ENCODE measurements around the gene DUS2.
"Not testable (repeated sequence)": the region's sequence is repeated elsewhere in the genome, so short reads cannot be mapped to it uniquely, and the experiment has no call there.

The DUS2 gene

GRCh38 chr16:68092275-68092674 is 69.2 kb downstream of the DUS2 start:
- not testable (repeated sequence) for H3K9me3 Mint-ChIP-seq; H3K27me3 Mint-ChIP-seq (ENCODE audit: low read depth); DNase-seq (ENCODE audit: low spot score); H3K27ac Mint-ChIP-seq
- peak overlapping the region; percentile 89 for H3K4me3 Mint-ChIP-seq
- peaks cover 19% of the 10 kb centered on the region for H3K36me3 Mint-ChIP-seq (ENCODE audit: low read depth)
- peaks cover 67% of the 10 kb centered on the region for H3K4me1 Mint-ChIP-seq (ENCODE audit: low read depth)

GRCh38 chr16:68093816-68094613 is 70.9 kb downstream of the DUS2 start:
- H3K27ac Mint-ChIP-seq: peak overlapping the region; percentile 33
- H3K4me1 Mint-ChIP-seq (ENCODE audit: low read depth): peaks cover 67% of the 10 kb centered on the region
- DNase-seq (ENCODE audit: low spot score): no peak
- no peaks in the 10 kb centered on the region for H3K9me3 Mint-ChIP-seq
- H3K36me3 Mint-ChIP-seq (ENCODE audit: low read depth): peaks cover 21% of the 10 kb centered on the region
- no peaks in the 10 kb centered on the region for H3K27me3 Mint-ChIP-seq (ENCODE audit: low read depth)
- peak overlapping the region; percentile 65 for H3K4me3 Mint-ChIP-seq

- Mint-ChIP-seq H3K27me3 (ENCODE audit: low read depth) (no peaks in the 10 kb centered on the region), H3K27ac (no peak overlapping the region), H3K4me3 (peak overlapping the region; percentile 18), H3K4me1 (ENCODE audit: low read depth) (peaks cover 61% of the 10 kb centered on the region), H3K36me3 (ENCODE audit: low read depth) (peaks cover 21% of the 10 kb centered on the region), H3K9me3 (no peaks in the 10 kb centered on the region)
- DNase-seq (ENCODE audit: low spot score): no peak
Measured at GRCh38 chr16:68094614-68094934, 71.5 kb downstream of the DUS2 start.

GRCh38 chr16:68096491-68096890 is 73.4 kb downstream of the DUS2 start:
- Mint-ChIP-seq H3K4me1 (ENCODE audit: low read depth) (peaks cover 50% of the 10 kb centered on the region), H3K36me3 (ENCODE audit: low read depth) (peaks cover 25% of the 10 kb centered on the region), H3K9me3 (no peaks in the 10 kb centered on the region), H3K4me3 (no peak overlapping the region), H3K27ac (no peak overlapping the region), H3K27me3 (ENCODE audit: low read depth) (no peaks in the 10 kb centered on the region)
- DNase-seq (ENCODE audit: low spot score): no peak

GRCh38 chr16:68097088-68097487 is 74.0 kb downstream of the DUS2 start:
- H3K27ac Mint-ChIP-seq: peak overlapping the region; percentile 29
- H3K27me3 Mint-ChIP-seq (ENCODE audit: low read depth): no peaks in the 10 kb centered on the region
- no peak overlapping the region for H3K4me3 Mint-ChIP-seq
- H3K36me3 Mint-ChIP-seq (ENCODE audit: low read depth): peaks cover 26% of the 10 kb centered on the region
- DNase-seq (ENCODE audit: low spot score): no peak
- H3K9me3 Mint-ChIP-seq: no peaks in the 10 kb centered on the region
- peaks cover 49% of the 10 kb centered on the region for H3K4me1 Mint-ChIP-seq (ENCODE audit: low read depth)

GRCh38 chr16:68097895-68098294 is 74.8 kb downstream of the DUS2 start:
- Mint-ChIP-seq H3K27ac (no peak overlapping the region), H3K27me3 (ENCODE audit: low read depth) (no peaks in the 10 kb centered on the region), H3K4me1 (ENCODE audit: low read depth) (peaks cover 52% of the 10 kb centered on the region), H3K9me3 (no peaks in the 10 kb centered on the region), H3K4me3 (no peak overlapping the region), H3K36me3 (ENCODE audit: low read depth) (peaks cover 32% of the 10 kb centered on the region)
- no peak for DNase-seq (ENCODE audit: low spot score)

GRCh38 chr16:68100488-68100887 is 77.4 kb downstream of the DUS2 start:
- Mint-ChIP-seq H3K4me1 (ENCODE audit: low read depth) (peaks cover 49% of the 10 kb centered on the region), H3K9me3 (peaks cover 3% of the 10 kb centered on the region), H3K4me3 (no peak overlapping the region), H3K27ac (peak overlapping the region; percentile 21), H3K36me3 (ENCODE audit: low read depth) (peaks cover 49% of the 10 kb centered on the region), H3K27me3 (ENCODE audit: low read depth) (no peaks in the 10 kb centered on the region)
- DNase-seq (ENCODE audit: low spot score): no peak

- H3K4me3 Mint-ChIP-seq: peak overlapping the region; percentile 19
- no peaks in the 10 kb centered on the region for H3K27me3 Mint-ChIP-seq (ENCODE audit: low read depth)
- peaks cover 73% of the 10 kb centered on the region for H3K36me3 Mint-ChIP-seq (ENCODE audit: low read depth)
- peak overlapping the region; percentile 34 for H3K27ac Mint-ChIP-seq
- DNase-seq (ENCODE audit: low spot score): no peak
- peaks cover 53% of the 10 kb centered on the region for H3K4me1 Mint-ChIP-seq (ENCODE audit: low read depth)
- peaks cover 30% of the 10 kb centered on the region for H3K9me3 Mint-ChIP-seq
Measured at GRCh38 chr16:68105611-68106010, 82.5 kb downstream of the DUS2 start.

GRCh38 chr16:68107230-68107928 is 84.3 kb downstream of the DUS2 start:
- DNase-seq (ENCODE audit: low spot score); H3K4me3 Mint-ChIP-seq; H3K27me3 Mint-ChIP-seq (ENCODE audit: low read depth); H3K27ac Mint-ChIP-seq: not testable (repeated sequence)
- Mint-ChIP-seq H3K9me3 (peaks cover 44% of the 10 kb centered on the region), H3K4me1 (ENCODE audit: low read depth) (peaks cover 57% of the 10 kb centered on the region), H3K36me3 (ENCODE audit: low read depth) (peaks cover 76% of the 10 kb centered on the region)

GRCh38 chr16:68109156-68109555 is 86.1 kb downstream of the DUS2 start:
- H3K27ac Mint-ChIP-seq; DNase-seq (ENCODE audit: low spot score); H3K27me3 Mint-ChIP-seq (ENCODE audit: low read depth); H3K4me3 Mint-ChIP-seq: not testable (repeated sequence)
- Mint-ChIP-seq H3K36me3 (ENCODE audit: low read depth) (peaks cover 74% of the 10 kb centered on the region), H3K9me3 (peaks cover 48% of the 10 kb centered on the region), H3K4me1 (ENCODE audit: low read depth) (peaks cover 54% of the 10 kb centered on the region)

- Mint-ChIP-seq H3K9me3 (peaks cover 45% of the 10 kb centered on the region), H3K4me3 (peak overlapping the region; percentile 31), H3K27ac (peak overlapping the region; percentile 7), H3K36me3 (ENCODE audit: low read depth) (peaks cover 65% of the 10 kb centered on the region), H3K4me1 (ENCODE audit: low read depth) (peaks cover 50% of the 10 kb centered on the region)
- not testable (repeated sequence) for DNase-seq (ENCODE audit: low spot score); H3K27me3 Mint-ChIP-seq (ENCODE audit: low read depth)
Measured at GRCh38 chr16:68110611-68111010, 87.5 kb downstream of the DUS2 start.

- H3K27me3 Mint-ChIP-seq (ENCODE audit: low read depth): no peaks in the 10 kb centered on the region
- H3K4me1 Mint-ChIP-seq (ENCODE audit: low read depth): peaks cover 54% of the 10 kb centered on the region
- H3K9me3 Mint-ChIP-seq: peaks cover 44% of the 10 kb centered on the region
- peaks cover 60% of the 10 kb centered on the region for H3K36me3 Mint-ChIP-seq (ENCODE audit: low read depth)
- no peak overlapping the region for H3K27ac Mint-ChIP-seq
- DNase-seq (ENCODE audit: low spot score): no peak
- H3K4me3 Mint-ChIP-seq: no peak overlapping the region
Measured at GRCh38 chr16:68111379-68111778, 88.3 kb downstream of the DUS2 start.

GRCh38 chr16:68113059-68113761 is 90.1 kb downstream of the DUS2 start:
- no peaks in the 10 kb centered on the region for H3K27me3 Mint-ChIP-seq (ENCODE audit: low read depth)
- no peak overlapping the region for H3K4me3 Mint-ChIP-seq
- peaks cover 54% of the 10 kb centered on the region for H3K36me3 Mint-ChIP-seq (ENCODE audit: low read depth)
- peaks cover 38% of the 10 kb centered on the region for H3K9me3 Mint-ChIP-seq
- no peak overlapping the region for H3K27ac Mint-ChIP-seq
- peaks cover 61% of the 10 kb centered on the region for H3K4me1 Mint-ChIP-seq (ENCODE audit: low read depth)
- DNase-seq (ENCODE audit: low spot score): no peak

GRCh38 chr16:68113765-68114240 is 90.7 kb downstream of the DUS2 start:
- Mint-ChIP-seq H3K27ac (no peak overlapping the region), H3K36me3 (ENCODE audit: low read depth) (peaks cover 50% of the 10 kb centered on the region), H3K27me3 (ENCODE audit: low read depth) (no peaks in the 10 kb centered on the region), H3K4me3 (no peak overlapping the region), H3K4me1 (ENCODE audit: low read depth) (peaks cover 61% of the 10 kb centered on the region), H3K9me3 (peaks cover 32% of the 10 kb centered on the region)
- DNase-seq (ENCODE audit: low spot score): no peak
